ENCODE results near the gene MYO1F.
"Not testable (repeated sequence)": the region's sequence is repeated elsewhere in the genome, so short reads cannot be mapped to it uniquely, and the experiment has no call there.

The MYO1F gene

GRCh38 chr19:8577247-8577646 lies at the start of gene MYO1F:
Gene MYO1F (minus strand): TSS chr19:8577442. CDS start chr19:8577309, 133 bp downstream.
- no peak for FAIRE-seq

GRCh38 chr19:8626842-8627241 lies 49.6 kb upstream of the MYO1F start:
- no peak for FAIRE-seq

GRCh38 chr19:8622886-8623285 lies 45.6 kb upstream of the MYO1F start:
- FAIRE-seq = not testable (repeated sequence)

- no peak for FAIRE-seq
Observed at GRCh38 chr19:8618751-8619150, 41.5 kb upstream of the MYO1F start.

- no peak for FAIRE-seq
Observed at GRCh38 chr19:8617984-8618383, 40.7 kb upstream of the MYO1F start.

- FAIRE-seq = not testable (repeated sequence)
Observed at GRCh38 chr19:8617325-8617724, 40.1 kb upstream of the MYO1F start.

- FAIRE-seq = no peak
Observed at GRCh38 chr19:8616861-8617260, 39.6 kb upstream of the MYO1F start.

- peak; percentile 93 for FAIRE-seq
Observed at GRCh38 chr19:8615813-8616596, 38.8 kb upstream of the MYO1F start.

GRCh38 chr19:8615024-8615423 lies 37.8 kb upstream of the MYO1F start:
- FAIRE-seq = no peak

GRCh38 chr19:8614455-8614854 lies 37.2 kb upstream of the MYO1F start:
- no peak for FAIRE-seq

- FAIRE-seq = no peak
Observed at GRCh38 chr19:8612807-8613171, 35.5 kb upstream of the MYO1F start.

GRCh38 chr19:8611877-8612806 lies 34.9 kb upstream of the MYO1F start:
- FAIRE-seq = no peak

GRCh38 chr19:8611391-8611876 lies 34.2 kb upstream of the MYO1F start:
- FAIRE-seq = no peak

- no peak for FAIRE-seq
Observed at GRCh38 chr19:8610936-8611300, 33.7 kb upstream of the MYO1F start.

GRCh38 chr19:8610041-8610935 lies 33.0 kb upstream of the MYO1F start, which contains the start of gene ADAMTS10:
Gene ADAMTS10 (minus strand): TSS chr19:8610715. CDS start chr19:8605710, 5,005 bp downstream.
- no peak for FAIRE-seq

- no peak for FAIRE-seq
Observed at GRCh38 chr19:8609279-8610040, 32.2 kb upstream of the MYO1F start.

GRCh38 chr19:8608941-8609278 lies 31.7 kb upstream of the MYO1F start:
- FAIRE-seq = no peak

- no peak for FAIRE-seq
Observed at GRCh38 chr19:8607386-8607785, 30.1 kb upstream of the MYO1F start.

GRCh38 chr19:8605514-8605913 lies 28.3 kb upstream of the MYO1F start:
- FAIRE-seq = no peak

GRCh38 chr19:8601796-8602195 lies 24.6 kb upstream of the MYO1F start:
- FAIRE-seq = no peak

GRCh38 chr19:8600816-8601215 lies 23.6 kb upstream of the MYO1F start:
- no peak for FAIRE-seq

- no peak for FAIRE-seq
Observed at GRCh38 chr19:8600064-8600463, 22.8 kb upstream of the MYO1F start.

All from G401.6 (cell line).